GM12872 (cell line): Measurements from ENCODE around the gene IER2.

Experiments
- CTCF ChIP-seq: IDR thresholded peaks from 3 replicates; pipeline ENCODE4 v1.5.1; 2011; ENCODE audit warnings: low read depth, mild to moderate bottlenecking, low read length, moderate library complexity; ENCODE audit not compliant: insufficient read depth

Gene IER2

GRCh38 chr19:13155472-13156359 is 5.5 kb downstream of the IER2 start:
- no peak for TF ChIP-seq CTCF

- TF ChIP-seq CTCF: no peak
These were observed 9.5 kb downstream of the IER2 start for GRCh38 chr19:13159713-13160112.

GRCh38 chr19:13160557-13160956 is 10.3 kb downstream of the IER2 start:
- no peak for TF ChIP-seq CTCF

GRCh38 chr19:13162724-13163608 is 12.8 kb downstream of the IER2 start:
- no peak for TF ChIP-seq CTCF

GRCh38 chr19:13163609-13164342 is 13.6 kb downstream of the IER2 start:
- no peak for TF ChIP-seq CTCF

- no peak for TF ChIP-seq CTCF
These were observed 14.3 kb downstream of the IER2 start for GRCh38 chr19:13164343-13165161.
